Liver (tissue), 9 donors: ENCODE data around the gene PCDHA8. TPM values are rescaled to one million over a fixed set of nuclear protein-coding genes. Genes with fewer than 3 reads are reported as not detected.
"Not testable (repeated sequence)": the region's sequence is repeated elsewhere in the genome, so short reads cannot be mapped to it uniquely, and the experiment has no call there.

Experiments
- DNase-seq: peaks from one replicate; pipeline ENCODE4 v3.0.0-alpha.2; 2017; ENCODE audit warnings: low spot score
- H3K27ac ChIP-seq, 2 donors: one replicate each; pipeline ENCODE4 v1.7.0; 2013; ENCODE audit warnings: inconsistent platforms in 2 of 2, low read length in 2 of 2, control low read depth in 1 of 2, low read depth in 1 of 2, mild to moderate bottlenecking in 1 of 2
- H3K27me3 ChIP-seq, 4 donors: one replicate each; pipeline versions ENCODE4 v1.6.1 to v1.7.0; 2013; ENCODE audit warnings: low read length in 3 of 4, inconsistent platforms in 1 of 4, mild to moderate bottlenecking in 1 of 4, moderate library complexity in 1 of 4; ENCODE audit not compliant: control insufficient read depth in 4 of 4, insufficient read depth in 4 of 4
- H3K36me3 ChIP-seq, 4 donors: one replicate each; pipeline versions ENCODE4 v1.6.1 to v1.7.0; 2013; ENCODE audit warnings: low read length in 3 of 4, mild to moderate bottlenecking in 3 of 4, low read depth in 1 of 4, moderate library complexity in 1 of 4; ENCODE audit not compliant: control insufficient read depth in 4 of 4, insufficient read depth in 3 of 4
- H3K4me1 ChIP-seq, 4 donors: one replicate each; pipeline versions ENCODE4 v1.6.1 to v1.7.0; 2013; ENCODE audit warnings: low read length in 3 of 4, mild to moderate bottlenecking in 3 of 4, moderate library complexity in 1 of 4; ENCODE audit not compliant: control insufficient read depth in 4 of 4, insufficient read depth in 4 of 4
- H3K4me3 ChIP-seq, 3 donors: one replicate each; pipeline versions ENCODE4 v1.6.1 to v1.7.0; 2013; ENCODE audit warnings: low read length in 3 of 3, control low read depth in 1 of 3, low read depth in 1 of 3, mild to moderate bottlenecking in 1 of 3
- H3K9ac ChIP-seq, 2 donors: one replicate each; pipeline ENCODE4 v1.7.0; 2013; ENCODE audit warnings: low read length in 2 of 2, mild to moderate bottlenecking in 2 of 2, moderate library complexity in 2 of 2, control low read depth in 1 of 2, low read depth in 1 of 2
- H3K9me3 ChIP-seq, 4 donors: one replicate each; pipeline versions ENCODE4 v1.6.1 to v1.7.0; 2013; ENCODE audit warnings: low read length in 3 of 4; ENCODE audit not compliant: control insufficient read depth in 4 of 4
- CTCF ChIP-seq: fragments of 150-350 bp; IDR thresholded peaks from 2 replicates; pipeline ENCODE4 v1.5.1; 2017; ENCODE audit warnings: improper control_type of control experiment, low read depth, low read length; ENCODE audit not compliant: missing input control
- EGR1 ChIP-seq, 2 donors: IDR thresholded peaks; 2 replicates each; pipeline ENCODE4 v1.6.1; 2016 to 2018; ENCODE audit warnings: antibody characterized with exemption in 2 of 2, low read depth in 2 of 2
- HNF4G ChIP-seq: IDR thresholded peaks from 2 replicates; pipeline ENCODE4 v1.6.1; 2016; ENCODE audit warnings: antibody characterized with exemption
- JUND ChIP-seq, 2 donors: IDR thresholded peaks; 2 replicates each; pipeline ENCODE4 v1.6.1; 2016; ENCODE audit warnings: antibody characterized with exemption in 2 of 2
- NR2F2 ChIP-seq: IDR thresholded peaks from 2 replicates; pipeline ENCODE4 v1.6.1; 2016; ENCODE audit warnings: antibody characterized with exemption
- RAD21 ChIP-seq, 2 donors: IDR thresholded peaks; 2 replicates each; pipeline ENCODE4 v1.6.1; 2016; ENCODE audit warnings: antibody characterized with exemption in 2 of 2, mild to moderate bottlenecking in 2 of 2
- RXRA ChIP-seq, 2 donors: IDR thresholded peaks; 2 replicates each; pipeline ENCODE4 v1.6.1; 2017 to 2018; ENCODE audit warnings: antibody characterized with exemption in 2 of 2, mild to moderate bottlenecking in 1 of 2
- TAF1 ChIP-seq: conservative IDR thresholded peaks from 2 replicates; pipeline ENCODE4 v1.6.1; 2016; ENCODE audit warnings: antibody characterized with exemption, mild to moderate bottlenecking
- WGBS: extraction: QIAGEN DNeasy Blood & Tissue Kit; methylation state at CpG from one replicate; pipeline ENCODE4 v1.1.7; 2013; 5-methylcytosine and 5-hydroxymethylcytosine counted together
- polyA plus RNA-seq, 2 donors: library from polyadenylated mRNA; stranded (reverse) in 1 of 2; unstranded in 1 of 2; fragments of 200-250 nt in 1 of 2; fragments of >200 nt in 1 of 2; fragmentation: Nextera tagmentation in 1 of 2; extraction: Ambion mirVana in 1 of 2; gene quantifications; one replicate each; pipeline versions ENCODE4 v1.2.1 to v1.2.3, GENCODE V29; 2013 to 2015
- total RNA-seq, 2 donors: library from RNA; depleted of rRNA; stranded (reverse); fragments of >200 nt; gene quantifications; one replicate each; pipeline ENCODE4 v1.2.3, GENCODE V29; 2014
- donor health status: healthy.
- donor health status: healthy.
- donor health status: healthy.
- donor health status: healthy.
- donor health status: healthy.

PCDHA8 gene
- total and polyA plus RNA-seq, 4 donors = under 0.01 TPM; not detected in 3

- TF ChIP-seq CTCF (no peak), TAF1 (no peak), EGR1 (IDR thresholded peaks at IDR 0.05; ENCODE audit: low read depth in 2 of 2) (no peak), RAD21 (IDR thresholded peaks at IDR 0.05) (no peak), NR2F2 (no peak), JUND (IDR thresholded peaks at IDR 0.05) (no peak), RXRA (IDR thresholded peaks at IDR 0.05) (no peak), HNF4G (no peak)
Observed at GRCh38 chr5:140842798-140843733, 2.1 kb downstream of the PCDHA8 start (continued).

DNA sequence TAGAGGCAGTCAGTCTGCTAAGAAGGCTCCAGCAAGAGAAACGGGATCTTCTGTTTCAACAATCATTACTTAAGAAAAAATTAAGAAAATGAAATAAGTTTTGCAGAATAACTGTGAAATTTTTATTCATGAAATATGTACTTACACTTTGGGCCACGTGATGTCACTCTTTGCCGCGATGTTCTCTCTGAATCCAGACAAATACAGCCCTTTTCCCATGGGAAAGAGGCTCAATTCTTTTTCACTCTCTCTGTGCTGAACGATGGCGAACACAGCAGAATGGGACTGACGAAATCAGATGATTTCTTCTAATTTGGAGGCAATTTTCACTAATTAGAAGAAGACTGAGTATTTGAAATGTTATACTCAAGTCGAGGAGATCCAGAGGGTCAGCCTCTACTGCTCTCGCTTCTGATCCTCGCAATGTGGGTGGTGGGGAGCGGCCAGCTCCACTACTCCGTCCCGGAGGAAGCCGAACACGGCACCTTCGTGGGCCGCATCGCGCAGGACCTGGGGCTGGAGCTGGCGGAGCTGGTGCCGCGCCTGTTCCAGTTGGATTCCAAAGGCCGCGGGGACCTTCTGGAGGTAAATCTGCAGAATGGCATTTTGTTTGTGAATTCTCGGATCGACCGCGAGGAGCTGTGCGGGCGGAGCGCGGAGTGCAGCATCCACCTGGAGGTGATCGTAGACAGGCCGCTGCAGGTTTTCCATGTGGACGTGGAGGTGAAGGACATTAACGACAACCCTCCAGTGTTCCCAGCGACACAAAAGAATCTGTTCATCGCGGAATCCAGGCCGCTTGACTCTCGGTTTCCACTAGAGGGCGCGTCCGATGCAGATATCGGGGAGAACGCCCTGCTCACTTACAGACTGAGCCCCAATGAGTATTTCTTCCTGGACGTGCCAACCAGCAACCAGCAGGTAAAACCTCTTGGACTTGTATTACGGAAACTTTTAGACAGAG lies 7.4 kb downstream of the PCDHA8 start, which contains the start of gene PCDHA9:
Gene PCDHA9 (plus strand): TSS at position 244 of the 964 bp plus-strand sequence. CDS start 114 bp downstream, at position 358.
- H3K9ac ChIP-seq, DNase-seq, H3K27me3 ChIP-seq, H3K4me1 ChIP-seq, H3K27ac ChIP-seq, H3K36me3 ChIP-seq, H3K4me3 ChIP-seq: not testable (repeated sequence)
- WGBS = 22% methylated on average over 46 of the region's 48 CpGs
- H3K9me3 ChIP-seq = peaks cover 6 to 20% (median 12%) of the 10 kb centered on the region in 4 donors

DNA sequence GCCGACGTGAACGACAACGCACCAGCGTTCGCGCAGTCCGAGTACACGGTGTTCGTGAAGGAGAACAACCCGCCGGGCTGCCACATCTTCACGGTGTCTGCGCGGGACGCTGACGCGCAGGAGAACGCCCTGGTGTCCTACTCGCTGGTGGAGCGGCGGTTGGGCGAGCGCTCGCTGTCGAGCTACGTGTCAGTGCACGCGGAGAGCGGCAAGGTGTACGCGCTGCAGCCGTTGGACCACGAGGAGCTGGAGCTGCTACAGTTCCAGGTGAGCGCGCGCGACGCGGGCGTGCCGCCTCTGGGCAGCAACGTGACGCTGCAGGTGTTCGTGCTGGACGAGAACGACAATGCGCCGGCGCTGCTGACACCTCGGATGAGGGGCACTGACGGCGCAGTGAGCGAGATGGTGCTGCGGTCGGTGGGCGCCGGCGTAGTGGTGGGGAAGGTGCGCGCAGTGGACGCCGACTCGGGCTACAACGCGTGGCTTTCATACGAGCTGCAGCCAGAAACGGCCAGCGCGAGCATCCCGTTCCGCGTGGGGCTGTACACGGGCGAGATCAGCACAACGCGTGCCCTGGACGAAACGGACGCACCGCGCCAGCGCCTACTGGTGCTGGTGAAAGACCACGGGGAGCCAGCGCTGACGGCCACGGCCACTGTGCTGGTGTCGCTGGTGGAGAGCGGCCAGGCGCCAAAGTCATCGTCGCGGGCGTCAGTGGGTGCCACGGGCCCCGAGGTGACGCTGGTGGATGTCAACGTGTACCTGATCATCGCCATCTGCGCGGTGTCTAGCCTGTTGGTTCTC lies 9.0 kb downstream of the PCDHA8 start:
- H3K36me3 ChIP-seq, H3K27me3 ChIP-seq, DNase-seq, H3K9ac ChIP-seq, H3K4me1 ChIP-seq, H3K4me3 ChIP-seq, H3K27ac ChIP-seq: not testable (repeated sequence)
- peaks cover 6 to 20% (median 11%) of the 10 kb centered on the region in 4 donors for H3K9me3 ChIP-seq
- WGBS = 40% methylated on average over 101 of the region's 101 CpGs
